ENCODE results near the gene PMFBP1. TPM values are rescaled to one million over a fixed set of nuclear protein-coding genes. Genes with fewer than 3 reads are reported as not detected.
A peak's percentile ranks its signal among the peaks of the same experiment; 100 is the strongest.

The PMFBP1 gene, protein sequence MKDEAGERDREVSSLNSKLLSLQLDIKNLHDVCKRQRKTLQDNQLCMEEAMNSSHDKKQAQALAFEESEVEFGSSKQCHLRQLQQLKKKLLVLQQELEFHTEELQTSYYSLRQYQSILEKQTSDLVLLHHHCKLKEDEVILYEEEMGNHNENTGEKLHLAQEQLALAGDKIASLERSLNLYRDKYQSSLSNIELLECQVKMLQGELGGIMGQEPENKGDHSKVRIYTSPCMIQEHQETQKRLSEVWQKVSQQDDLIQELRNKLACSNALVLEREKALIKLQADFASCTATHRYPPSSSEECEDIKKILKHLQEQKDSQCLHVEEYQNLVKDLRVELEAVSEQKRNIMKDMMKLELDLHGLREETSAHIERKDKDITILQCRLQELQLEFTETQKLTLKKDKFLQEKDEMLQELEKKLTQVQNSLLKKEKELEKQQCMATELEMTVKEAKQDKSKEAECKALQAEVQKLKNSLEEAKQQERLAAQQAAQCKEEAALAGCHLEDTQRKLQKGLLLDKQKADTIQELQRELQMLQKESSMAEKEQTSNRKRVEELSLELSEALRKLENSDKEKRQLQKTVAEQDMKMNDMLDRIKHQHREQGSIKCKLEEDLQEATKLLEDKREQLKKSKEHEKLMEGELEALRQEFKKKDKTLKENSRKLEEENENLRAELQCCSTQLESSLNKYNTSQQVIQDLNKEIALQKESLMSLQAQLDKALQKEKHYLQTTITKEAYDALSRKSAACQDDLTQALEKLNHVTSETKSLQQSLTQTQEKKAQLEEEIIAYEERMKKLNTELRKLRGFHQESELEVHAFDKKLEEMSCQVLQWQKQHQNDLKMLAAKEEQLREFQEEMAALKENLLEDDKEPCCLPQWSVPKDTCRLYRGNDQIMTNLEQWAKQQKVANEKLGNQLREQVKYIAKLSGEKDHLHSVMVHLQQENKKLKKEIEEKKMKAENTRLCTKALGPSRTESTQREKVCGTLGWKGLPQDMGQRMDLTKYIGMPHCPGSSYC
- 1 to 10 TPM in 1 of 2 donors, under 1 TPM in 1; 0.21 to 1.4 TPM for total RNA-seq

DNA sequence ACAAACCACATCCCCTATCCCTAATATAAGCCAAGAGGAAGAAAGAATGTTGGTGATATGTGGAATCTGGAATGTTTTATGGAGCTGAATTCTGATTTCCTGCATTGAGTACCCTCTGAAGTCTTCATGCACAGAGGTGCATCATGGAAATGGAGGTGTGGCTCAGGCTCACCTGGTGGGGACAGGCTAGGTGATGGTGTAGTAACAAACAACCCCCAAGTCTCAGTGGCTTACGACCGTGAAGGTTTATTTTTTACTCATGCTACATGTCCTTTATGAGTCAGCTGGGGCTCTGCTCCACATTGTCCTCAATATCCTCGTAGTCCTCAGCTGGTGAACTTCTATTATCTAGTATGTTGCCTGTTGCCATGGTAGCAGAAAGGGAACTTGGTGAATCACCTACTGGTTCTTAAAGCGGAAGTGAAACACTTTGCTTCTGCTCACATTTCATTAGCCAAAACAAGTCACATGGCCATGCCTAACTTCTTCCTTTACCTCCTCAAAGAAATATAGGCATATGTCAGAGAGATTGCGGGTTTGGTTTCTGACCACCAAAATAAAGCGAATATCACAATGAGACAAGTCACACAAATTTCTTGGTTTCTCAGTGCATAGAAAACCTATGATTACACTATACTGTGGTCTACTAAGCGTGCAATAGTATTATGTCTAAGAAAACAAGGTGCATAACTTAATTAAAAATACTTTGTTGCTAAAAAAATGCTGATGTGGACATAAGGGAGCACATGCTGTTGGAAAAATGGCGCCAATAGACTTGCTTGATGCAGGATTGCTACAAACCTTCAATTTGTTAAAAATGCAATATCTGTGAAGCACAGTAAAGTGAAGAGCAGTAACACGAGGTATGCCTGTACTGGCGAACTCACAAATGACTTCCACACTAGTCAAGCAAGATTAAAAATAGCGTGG is at the start of gene PMFBP1:
Gene PMFBP1 (minus strand): TSS at position 51 of the 930 bp plus-strand sequence. CDS start 947 bp downstream, outside the sequence.
- peak; percentile 62 for ATAC-seq (ENCODE audit: insufficient number of reproducible peaks, low FRiP score, low read depth)
- no peak within 1 kb of the TSS for H3K4me3 ChIP-seq
- no peak within 1 kb of the TSS for H3K27ac ChIP-seq
- no peaks in the 10 kb centered on the region for H3K27me3 ChIP-seq (replicated peaks; ENCODE audit: insufficient read depth)
- TF ChIP-seq, protein P1, sequence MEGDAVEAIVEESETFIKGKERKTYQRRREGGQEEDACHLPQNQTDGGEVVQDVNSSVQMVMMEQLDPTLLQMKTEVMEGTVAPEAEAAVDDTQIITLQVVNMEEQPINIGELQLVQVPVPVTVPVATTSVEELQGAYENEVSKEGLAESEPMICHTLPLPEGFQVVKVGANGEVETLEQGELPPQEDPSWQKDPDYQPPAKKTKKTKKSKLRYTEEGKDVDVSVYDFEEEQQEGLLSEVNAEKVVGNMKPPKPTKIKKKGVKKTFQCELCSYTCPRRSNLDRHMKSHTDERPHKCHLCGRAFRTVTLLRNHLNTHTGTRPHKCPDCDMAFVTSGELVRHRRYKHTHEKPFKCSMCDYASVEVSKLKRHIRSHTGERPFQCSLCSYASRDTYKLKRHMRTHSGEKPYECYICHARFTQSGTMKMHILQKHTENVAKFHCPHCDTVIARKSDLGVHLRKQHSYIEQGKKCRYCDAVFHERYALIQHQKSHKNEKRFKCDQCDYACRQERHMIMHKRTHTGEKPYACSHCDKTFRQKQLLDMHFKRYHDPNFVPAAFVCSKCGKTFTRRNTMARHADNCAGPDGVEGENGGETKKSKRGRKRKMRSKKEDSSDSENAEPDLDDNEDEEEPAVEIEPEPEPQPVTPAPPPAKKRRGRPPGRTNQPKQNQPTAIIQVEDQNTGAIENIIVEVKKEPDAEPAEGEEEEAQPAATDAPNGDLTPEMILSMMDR (IDR thresholded peaks at IDR 0.05), result no peak
- H3K4me1 ChIP-seq (ENCODE audit: control insufficient read depth in 1 of 2, low read depth in 2 of 2), result no peaks in the 10 kb centered on the region
- no peaks in the 10 kb centered on the region for H3K9me3 ChIP-seq
- no peaks in the 10 kb centered on the region for H3K36me3 ChIP-seq
- DNase-seq (ENCODE audit: low spot score), result peak; percentile 29

DNA sequence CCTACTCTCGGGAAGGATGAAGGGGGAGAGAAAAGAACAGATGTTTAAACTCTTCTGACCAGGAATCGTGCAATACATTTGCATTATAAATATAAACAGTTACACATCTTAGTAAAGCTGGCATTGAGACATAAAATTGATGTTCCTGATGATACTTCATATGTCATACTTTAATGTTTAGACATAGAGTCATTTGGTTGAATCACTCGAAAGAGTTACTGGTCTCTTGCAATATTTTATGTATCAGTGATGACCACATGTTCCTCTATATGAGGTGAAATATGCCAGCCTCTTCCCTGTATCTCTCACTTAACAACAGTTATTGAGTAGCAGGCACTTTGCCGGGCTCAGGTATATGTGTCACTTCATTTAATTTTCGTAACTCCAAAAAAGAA is 49.7 kb upstream of the PMFBP1 start:
- no peaks in the 10 kb centered on the region for H3K36me3 ChIP-seq
- DNase-seq (ENCODE audit: low spot score) (no peak), ATAC-seq (ENCODE audit: insufficient number of reproducible peaks, low FRiP score, low read depth) (no peak)
- H3K4me1 ChIP-seq (ENCODE audit: control insufficient read depth in 1 of 2, low read depth in 2 of 2), result no peaks in the 10 kb centered on the region
- H3K27me3 ChIP-seq (replicated peaks; ENCODE audit: insufficient read depth), result no peaks in the 10 kb centered on the region
- H3K4me3 ChIP-seq, result no peak overlapping the region
- TF ChIP-seq, protein P1 (IDR thresholded peaks at IDR 0.05), result no peak
- H3K9me3 ChIP-seq, result no peaks in the 10 kb centered on the region
- no peak overlapping the region for H3K27ac ChIP-seq

DNA sequence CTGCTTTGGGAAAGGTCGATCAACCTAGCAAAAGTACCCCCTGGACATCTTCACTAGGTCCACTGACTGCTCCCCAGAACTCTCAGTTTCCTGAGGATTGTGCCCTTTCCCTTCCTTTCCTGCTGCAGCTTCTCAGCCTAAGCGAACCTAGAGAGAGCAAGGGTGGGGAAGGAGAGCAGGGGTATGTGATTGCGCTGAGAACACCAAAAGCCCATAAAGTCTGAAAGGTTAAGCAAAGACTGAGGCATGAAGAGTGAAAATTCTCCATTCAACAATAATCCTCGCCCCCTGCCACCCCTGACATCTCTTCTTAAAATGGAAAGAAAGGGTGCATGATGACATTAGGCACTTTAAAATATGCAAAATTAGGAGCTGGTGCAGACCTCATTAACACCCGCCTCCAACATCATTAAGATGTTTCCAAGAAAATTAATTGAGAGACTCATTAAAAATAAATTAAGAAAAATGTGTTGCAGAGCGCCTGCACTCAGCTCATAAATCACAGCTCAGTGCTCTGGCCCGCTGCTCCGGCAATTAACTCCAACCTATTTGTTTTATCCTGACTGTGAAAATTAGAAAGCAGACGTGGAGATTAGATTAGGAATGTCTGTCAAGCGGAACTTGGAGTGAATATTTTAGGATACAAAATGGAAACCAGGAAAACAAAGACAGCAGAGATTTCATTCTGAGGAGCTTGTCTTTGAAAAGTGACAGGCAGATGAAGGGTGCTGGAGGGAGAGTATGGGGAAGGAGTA is 49.1 kb upstream of the PMFBP1 start:
- DNase-seq (ENCODE audit: low spot score) (no peak), ATAC-seq (ENCODE audit: insufficient number of reproducible peaks, low FRiP score, low read depth) (no peak)
- no peaks in the 10 kb centered on the region for H3K27me3 ChIP-seq (replicated peaks; ENCODE audit: insufficient read depth)
- TF ChIP-seq, protein P1 (IDR thresholded peaks at IDR 0.05), result no peak
- H3K27ac ChIP-seq, result no peak overlapping the region
- H3K4me3 ChIP-seq, result no peak overlapping the region
- no peaks in the 10 kb centered on the region for H3K36me3 ChIP-seq
- H3K9me3 ChIP-seq, result no peaks in the 10 kb centered on the region
- no peaks in the 10 kb centered on the region for H3K4me1 ChIP-seq (ENCODE audit: control insufficient read depth in 1 of 2, low read depth in 2 of 2)

- H3K36me3 ChIP-seq, result no peaks in the 10 kb centered on the region
- H3K4me3 ChIP-seq, result no peak overlapping the region
- no peak for ATAC-seq (ENCODE audit: insufficient number of reproducible peaks, low FRiP score, low read depth)
- H3K27ac ChIP-seq, result no peak overlapping the region
- TF ChIP-seq, protein P1 (IDR thresholded peaks at IDR 0.05), result no peak
- no peak for DNase-seq (ENCODE audit: low spot score)
- H3K27me3 ChIP-seq (replicated peaks; ENCODE audit: insufficient read depth), result no peaks in the 10 kb centered on the region
- H3K9me3 ChIP-seq, result no peaks in the 10 kb centered on the region
- no peaks in the 10 kb centered on the region for H3K4me1 ChIP-seq (ENCODE audit: control insufficient read depth in 1 of 2, low read depth in 2 of 2)
Measured at GRCh38 chr16:72219282-72219681, 47.3 kb upstream of the PMFBP1 start.

Data from thoracic aorta (tissue), 2 donors.